NT2/D1 (cell line): Measurements from ENCODE around the gene PAX2.
A peak's percentile ranks its signal among the peaks of the same experiment; 100 is the strongest.

Source experiments
- DNase-seq: peaks from one replicate; pipeline ENCODE4 v3.0.0-alpha.2; 2011; ENCODE audit warnings: low read depth, low spot score
- H3K27me3 ChIP-seq: 2 replicates; pipeline ENCODE4 v1.6.0; 2011; ENCODE audit warnings: mild to moderate bottlenecking; ENCODE audit not compliant: insufficient read length, insufficient read depth
- H3K36me3 ChIP-seq: 2 replicates; pipeline ENCODE4 v1.6.1; 2011; ENCODE audit warnings: mild to moderate bottlenecking, low read length, mixed read lengths; ENCODE audit not compliant: insufficient read depth, insufficient read length
- H3K4me1 ChIP-seq: 2 replicates; pipeline ENCODE4 v1.5.1; 2011; ENCODE audit not compliant: insufficient read depth, insufficient read length
- H3K4me3 ChIP-seq: 2 replicates; pipeline ENCODE4 v1.5.1; 2011; ENCODE audit warnings: low read depth; ENCODE audit not compliant: insufficient read length
- H3K9ac ChIP-seq: 2 replicates; pipeline ENCODE4 v1.6.0; 2011; ENCODE audit warnings: low read depth; ENCODE audit not compliant: insufficient read length
- H3K9me3 ChIP-seq: 2 replicates; pipeline ENCODE4 v1.5.1; 2011; ENCODE audit warnings: mild to moderate bottlenecking, low read length; ENCODE audit not compliant: insufficient read depth
- SUZ12 ChIP-seq: IDR thresholded peaks from 2 replicates; pipeline ENCODE4 v1.6.1; 2011; ENCODE audit not compliant: insufficient read length, insufficient read depth; ENCODE audit errors: extremely low read depth
- YY1 ChIP-seq: IDR thresholded peaks from 2 replicates; pipeline ENCODE4 v1.6.1; 2011; ENCODE audit not compliant: insufficient read length, insufficient read depth
- ZNF274 ChIP-seq: IDR thresholded peaks from 2 replicates; pipeline ENCODE4 v1.6.1; 2011; ENCODE audit warnings: mild to moderate bottlenecking, low read depth, low read length

PAX2 gene

DNA sequence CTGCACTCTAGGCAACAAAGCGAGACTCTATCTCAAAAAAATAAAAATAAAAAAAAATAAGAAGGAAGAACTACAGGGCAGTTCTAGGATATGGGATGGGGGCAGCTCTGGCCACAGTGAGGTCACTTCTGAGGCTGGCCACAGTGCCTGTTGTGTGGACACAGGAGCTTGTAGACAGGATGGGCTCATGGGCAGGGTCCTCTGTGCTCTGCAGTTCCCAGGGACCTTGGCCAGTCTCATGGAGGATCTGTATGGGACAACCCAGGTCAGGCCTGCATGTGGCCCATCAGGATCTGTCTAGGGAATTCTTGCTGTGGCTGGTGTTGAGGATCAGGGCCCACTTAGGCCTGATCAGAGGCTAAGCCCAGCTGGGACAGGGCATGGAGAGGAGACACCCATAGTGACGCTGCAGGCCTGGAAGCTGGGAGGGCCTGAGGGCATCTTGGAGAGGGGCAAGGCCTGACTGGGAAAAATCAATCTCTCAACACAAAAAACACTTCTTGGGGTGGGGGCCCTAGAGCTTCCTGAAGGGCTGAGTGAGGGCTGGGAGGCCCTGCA is 19.4 kb upstream of the PAX2 start:
- DNase-seq, result no peak
- Histone ChIP-seq H3K4me3 (no peak overlapping the region), H3K9ac (no peak overlapping the region), H3K9me3 (no peaks in the 10 kb centered on the region), H3K27me3 (peaks cover 92% of the 10 kb centered on the region), H3K4me1 (peaks cover 5% of the 10 kb centered on the region), H3K36me3 (no peaks in the 10 kb centered on the region)
- no peak for TF ChIP-seq ZNF274

DNA sequence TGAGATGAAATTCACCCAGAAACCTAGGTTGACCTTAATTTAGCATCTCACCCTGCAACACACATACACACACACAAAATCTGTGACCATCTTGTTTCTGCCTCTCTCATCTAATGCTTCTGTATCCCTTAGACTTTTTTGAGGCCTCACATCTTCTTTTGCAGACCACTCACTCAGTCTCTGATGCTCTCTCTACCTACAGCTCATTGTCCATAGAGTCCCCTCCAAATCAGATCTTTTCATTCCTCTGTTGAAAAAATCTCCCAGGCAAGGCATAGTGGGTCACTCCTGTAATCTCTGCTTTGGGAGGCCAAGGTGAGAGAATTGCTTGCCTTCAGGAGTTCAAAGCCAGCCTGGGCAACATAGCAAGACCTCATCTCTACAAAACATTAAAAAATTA is 17.6 kb upstream of the PAX2 start:
- no peak overlapping the region for H3K9ac ChIP-seq
- no peaks in the 10 kb centered on the region for H3K9me3 ChIP-seq
- H3K4me3 ChIP-seq, result no peak overlapping the region
- H3K36me3 ChIP-seq, result no peaks in the 10 kb centered on the region
- no peak for TF ChIP-seq YY1
- no peak for TF ChIP-seq SUZ12
- no peak for TF ChIP-seq ZNF274
- DNase-seq, result no peak
- H3K4me1 ChIP-seq, result peaks cover 5% of the 10 kb centered on the region
- peaks cover 95% of the 10 kb centered on the region for H3K27me3 ChIP-seq

DNA sequence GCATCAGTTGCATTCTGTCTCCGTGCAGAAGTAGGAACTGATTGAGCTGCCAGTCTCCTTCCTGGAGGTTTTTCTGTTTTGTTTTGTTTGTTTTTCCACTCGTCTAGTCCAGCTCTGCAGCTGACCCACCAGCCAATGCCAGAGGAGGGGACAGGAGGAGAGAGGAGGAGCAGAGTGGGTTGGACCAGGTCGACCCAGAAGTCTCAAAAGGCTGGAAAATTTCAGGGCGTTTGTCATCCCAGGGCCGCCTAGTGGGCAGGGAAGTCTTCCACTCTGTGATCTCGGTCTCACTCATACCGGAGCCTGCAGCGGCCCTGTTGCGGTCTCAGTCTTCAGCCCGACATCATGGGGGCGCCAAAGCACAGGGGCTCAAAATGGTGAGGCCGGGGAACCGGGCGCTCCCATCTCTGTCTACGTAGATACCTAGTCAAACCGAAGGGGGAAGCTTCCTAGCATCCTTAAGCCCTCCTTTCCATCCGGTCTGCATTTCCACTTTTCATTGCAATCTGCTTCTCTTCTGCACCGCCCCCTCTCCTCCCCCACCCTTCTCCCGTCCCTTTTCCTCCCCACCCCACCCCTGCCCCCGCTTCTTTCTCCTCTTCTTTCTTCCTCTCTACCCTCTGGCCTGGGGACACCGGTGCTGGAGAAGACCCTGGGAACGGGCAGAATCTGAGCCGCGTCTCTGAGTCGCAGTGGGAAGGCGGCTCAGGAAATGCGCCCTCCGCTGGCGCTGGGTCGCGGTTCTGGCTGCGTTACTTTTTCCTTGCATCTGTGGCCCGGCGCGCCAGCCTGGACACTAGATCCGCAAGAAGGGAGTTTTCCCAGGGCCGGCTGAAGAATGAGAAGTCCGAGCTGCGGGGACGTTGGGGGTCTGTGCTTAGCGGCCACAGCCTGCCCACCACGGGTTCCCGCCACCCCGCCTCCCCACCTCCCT is 16.2 kb upstream of the PAX2 start:
- no peak overlapping the region for H3K9ac ChIP-seq
- no peaks in the 10 kb centered on the region for H3K9me3 ChIP-seq
- H3K4me3 ChIP-seq, result no peak overlapping the region
- TF ChIP-seq ZNF274, result no peak
- no peak for TF ChIP-seq YY1
- TF ChIP-seq SUZ12, result no peak
- peaks cover 5% of the 10 kb centered on the region for H3K4me1 ChIP-seq
- no peak for DNase-seq
- peaks cover 96% of the 10 kb centered on the region for H3K27me3 ChIP-seq
- H3K36me3 ChIP-seq, result no peaks in the 10 kb centered on the region

DNA sequence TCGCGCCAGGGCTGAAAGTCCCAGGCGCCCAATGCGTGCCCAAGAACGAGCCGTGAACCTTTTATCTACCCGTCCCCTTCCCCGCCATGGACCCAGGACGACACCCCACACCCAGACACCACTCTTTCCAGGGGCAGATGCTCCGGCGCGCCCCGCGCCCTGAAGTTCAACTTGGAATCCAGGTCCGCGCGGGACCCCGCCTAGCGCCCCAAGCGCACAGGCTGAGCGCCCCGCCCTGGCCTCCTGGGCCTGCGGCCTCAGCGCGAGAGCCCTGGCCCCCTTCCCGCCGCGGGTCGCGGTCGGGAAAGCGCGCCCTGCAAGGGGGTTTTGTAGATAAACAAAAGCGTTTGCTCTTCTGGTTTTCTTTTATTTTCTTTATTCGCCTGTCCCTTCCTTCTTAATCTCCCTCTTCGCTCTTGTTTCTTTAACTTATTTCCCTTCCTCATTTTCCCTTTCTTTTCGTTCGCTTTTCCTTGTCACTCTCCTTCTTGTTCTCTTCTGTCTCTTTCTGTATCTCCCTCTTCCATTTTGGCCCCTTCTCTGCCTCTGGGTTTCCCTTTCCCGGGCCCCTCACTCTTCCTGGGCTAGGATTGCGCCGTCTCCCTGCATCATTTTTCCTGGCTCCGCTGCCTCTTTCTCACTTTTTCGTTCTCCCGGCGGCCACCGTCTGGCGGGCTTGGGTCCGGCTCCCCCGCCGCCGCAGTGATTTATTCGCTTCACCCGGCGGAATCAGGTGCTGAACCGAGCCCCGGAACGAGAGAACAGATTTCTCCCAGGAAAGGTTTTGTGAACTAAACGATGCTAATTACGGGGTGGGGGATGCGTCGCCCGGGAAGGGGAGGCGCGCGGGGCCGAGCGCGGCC is 15.3 kb upstream of the PAX2 start:
- no peaks in the 10 kb centered on the region for H3K36me3 ChIP-seq
- H3K9me3 ChIP-seq, result no peaks in the 10 kb centered on the region
- H3K27me3 ChIP-seq, result peaks cover 96% of the 10 kb centered on the region
- TF ChIP-seq ZNF274, result no peak
- TF ChIP-seq YY1, result no peak
- peak; percentile 27 for TF ChIP-seq SUZ12
- no peak overlapping the region for H3K9ac ChIP-seq
- no peak for DNase-seq
- H3K4me3 ChIP-seq, result peak overlapping the region; percentile 11
- H3K4me1 ChIP-seq, result peaks cover 3% of the 10 kb centered on the region

DNA sequence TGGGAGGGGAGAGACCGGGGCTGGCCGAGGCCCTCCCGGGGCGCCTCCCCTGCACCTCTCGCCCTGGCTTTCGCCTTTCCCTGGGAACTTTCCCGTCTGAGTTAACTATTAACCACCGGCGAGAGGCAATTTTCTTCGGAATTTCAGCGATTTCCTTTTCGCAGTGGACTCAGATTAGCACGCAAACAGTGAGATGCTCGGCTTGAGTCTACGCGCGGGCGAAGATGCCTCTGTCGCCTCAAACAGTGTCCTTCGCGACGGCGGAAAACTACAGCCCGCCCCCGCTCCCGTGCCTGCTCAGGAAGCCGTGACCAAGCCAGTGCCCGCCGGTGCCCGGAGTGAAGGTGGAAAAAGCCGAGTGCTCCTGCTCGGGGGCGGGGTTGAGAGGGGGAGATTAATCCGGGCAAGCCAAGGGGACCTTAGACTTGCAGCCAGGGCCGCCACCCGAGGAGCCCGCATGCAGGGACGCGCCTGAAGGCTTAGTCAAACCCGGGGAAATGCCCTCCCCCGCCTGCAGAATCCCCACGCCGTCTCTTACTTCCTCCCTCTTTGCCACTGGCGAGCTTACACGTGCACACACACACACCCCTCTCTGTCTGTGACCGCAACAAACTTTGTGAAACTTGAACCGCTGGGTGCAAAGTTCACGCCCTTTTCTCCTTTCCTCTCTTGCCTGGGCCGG is 14.5 kb upstream of the PAX2 start:
- H3K4me1 ChIP-seq, result peaks cover 3% of the 10 kb centered on the region
- peak overlapping the region; percentile 11 for H3K4me3 ChIP-seq
- H3K27me3 ChIP-seq, result peaks cover 96% of the 10 kb centered on the region
- peak overlapping the region; percentile 42 for H3K9ac ChIP-seq
- no peak for TF ChIP-seq ZNF274
- no peak for TF ChIP-seq SUZ12
- TF ChIP-seq YY1, result no peak
- no peaks in the 10 kb centered on the region for H3K9me3 ChIP-seq
- no peak for DNase-seq
- no peaks in the 10 kb centered on the region for H3K36me3 ChIP-seq

DNA sequence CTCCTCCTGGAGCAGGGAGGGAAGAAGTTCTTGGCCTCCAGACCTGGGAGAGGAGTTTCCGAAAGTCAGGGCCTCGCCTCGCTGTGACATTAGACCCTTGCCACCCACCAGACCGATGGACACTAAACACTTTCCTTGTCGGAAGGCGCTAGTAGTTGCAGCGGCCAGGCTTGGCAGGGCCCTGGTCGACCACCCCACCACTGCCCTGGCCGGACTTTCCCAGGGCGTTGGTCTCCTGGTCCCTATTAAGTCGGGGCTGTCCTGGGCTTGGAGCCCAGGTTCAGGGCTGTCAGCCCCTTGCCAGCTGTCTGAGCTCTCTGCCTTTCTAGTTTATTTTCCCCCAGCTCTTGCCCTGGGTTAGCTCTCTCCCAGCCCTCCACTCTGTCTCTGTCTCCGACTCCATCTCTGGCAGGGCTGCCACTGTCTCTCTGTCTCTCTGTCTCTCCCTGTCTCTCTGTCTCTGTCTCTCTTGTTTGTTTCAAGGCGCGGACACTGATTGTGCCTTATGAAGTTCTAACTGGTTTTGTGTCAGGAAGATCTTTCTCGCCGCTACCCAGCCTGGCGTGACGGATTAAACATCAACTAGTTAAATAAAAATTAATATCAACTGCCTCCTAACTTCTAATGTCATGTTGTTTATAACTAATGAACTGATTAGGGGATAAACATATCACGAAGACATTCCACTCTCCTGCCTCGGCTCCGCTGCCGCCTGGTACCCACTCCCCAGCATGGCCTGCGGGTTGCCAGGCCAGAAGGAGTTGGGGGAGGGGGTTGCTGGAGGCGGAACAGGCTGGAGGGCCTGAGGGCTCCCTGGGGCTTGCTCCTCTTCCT is 13.8 kb upstream of the PAX2 start:
- TF ChIP-seq SUZ12 (no peak), YY1 (no peak), ZNF274 (no peak)
- peaks cover 3% of the 10 kb centered on the region for H3K4me1 ChIP-seq
- H3K9me3 ChIP-seq, result no peaks in the 10 kb centered on the region
- no peak overlapping the region for H3K9ac ChIP-seq
- H3K27me3 ChIP-seq, result peaks cover 96% of the 10 kb centered on the region
- no peak for DNase-seq
- peak overlapping the region; percentile 4 for H3K4me3 ChIP-seq
- no peaks in the 10 kb centered on the region for H3K36me3 ChIP-seq
